ENCODE measurements around the gene KDELR1.
"Not testable (repeated sequence)": the region's sequence is repeated elsewhere in the genome, so short reads cannot be mapped to it uniquely, and the experiment has no call there.

Gene KDELR1

GRCh38 chr19:48397263-48398101, 6.1 kb upstream of the KDELR1 start:
- no peak for DNase-seq (ENCODE audit: low read depth, low spot score)

- DNase-seq (ENCODE audit: low read depth, low spot score): no peak
These were observed 5.4 kb upstream of the KDELR1 start for GRCh38 chr19:48396824-48397176.

GRCh38 chr19:48396016-48396823, 4.9 kb upstream of the KDELR1 start:
- DNase-seq (ENCODE audit: low read depth, low spot score): no peak

- no peak for DNase-seq (ENCODE audit: low read depth, low spot score)
These were observed 4.1 kb upstream of the KDELR1 start for GRCh38 chr19:48395499-48395898.

- no peak for DNase-seq (ENCODE audit: low read depth, low spot score)
These were observed 3.8 kb upstream of the KDELR1 start for GRCh38 chr19:48395170-48395455.

- no peak for DNase-seq (ENCODE audit: low read depth, low spot score)
These were observed 3.2 kb upstream of the KDELR1 start for GRCh38 chr19:48394331-48395169.

- no peak for DNase-seq (ENCODE audit: low read depth, low spot score)
These were observed 2.4 kb upstream of the KDELR1 start, which contains the start of gene GRIN2D for GRCh38 chr19:48393559-48394330. TSS of gene GRIN2D (plus strand) at chr19:48393668. CDS start at chr19:48398393, 4,725 bp downstream.

- DNase-seq (ENCODE audit: low read depth, low spot score): no peak
These were observed 1.7 kb upstream of the KDELR1 start for GRCh38 chr19:48392860-48393558.

GRCh38 chr19:48392006-48392344, 624 bp upstream of the KDELR1 start:
- DNase-seq (ENCODE audit: low read depth, low spot score): not testable (repeated sequence)

- DNase-seq (ENCODE audit: low read depth, low spot score): no peak
These were observed 907 bp downstream of the KDELR1 start for GRCh38 chr19:48390188-48391099.

- DNase-seq (ENCODE audit: low read depth, low spot score): no peak
These were observed 4.4 kb downstream of the KDELR1 start for GRCh38 chr19:48386981-48387380.

GRCh38 chr19:48385461-48386087, 5.8 kb downstream of the KDELR1 start:
- DNase-seq (ENCODE audit: low read depth, low spot score): no peak

GRCh38 chr19:48382286-48382685, 9.1 kb downstream of the KDELR1 start:
- DNase-seq (ENCODE audit: low read depth, low spot score): no peak

- DNase-seq (ENCODE audit: low read depth, low spot score): no peak
These were observed 10.0 kb downstream of the KDELR1 start for GRCh38 chr19:48381178-48381950.

- no peak for DNase-seq (ENCODE audit: low read depth, low spot score)
These were observed 12.3 kb downstream of the KDELR1 start for GRCh38 chr19:48379058-48379457.

- DNase-seq (ENCODE audit: low read depth, low spot score): no peak
These were observed 13.2 kb downstream of the KDELR1 start for GRCh38 chr19:48378194-48378570.

- DNase-seq (ENCODE audit: low read depth, low spot score): no peak
These were observed 17.8 kb downstream of the KDELR1 start for GRCh38 chr19:48373567-48373966.

- DNase-seq (ENCODE audit: low read depth, low spot score): no peak
These were observed 18.4 kb downstream of the KDELR1 start for GRCh38 chr19:48372904-48373303.

- DNase-seq (ENCODE audit: low read depth, low spot score): not testable (repeated sequence)
These were observed 19.6 kb downstream of the KDELR1 start for GRCh38 chr19:48371771-48372170.

Data from smooth muscle cell of the brain vasculature (primary cell).